SK-N-SH treated with all-trans-retinoic acid at 6 μM for 48 hours (cell line): ENCODE results near the gene OAS1.

Experiments used
- ARNTL ChIP-seq: fragments of 450-650 bp; formaldehyde crosslinking; IDR thresholded peaks from 2 replicates; pipeline ENCODE4 v1.5.0; 2020; ENCODE audit warnings: low read depth, mild to moderate bottlenecking, moderate library complexity, borderline replicate concordance
- CREB5 ChIP-seq: fragments of 250-450 bp; sonication (Bioruptor Pico); IDR thresholded peaks from 2 replicates; pipeline ENCODE4 v1.5.1; 2020; ENCODE audit warnings: low read depth, mild to moderate bottlenecking, moderate library complexity
- CSRNP3 ChIP-seq: fragments of 250-450 bp; sonication (Bioruptor Pico); IDR thresholded peaks from 2 replicates; pipeline ENCODE4 v1.5.1; 2021; ENCODE audit warnings: mild to moderate bottlenecking, moderate library complexity
- ESRRG ChIP-seq: fragments of 250-450 bp; sonication (Bioruptor Pico); IDR thresholded peaks from 2 replicates; pipeline ENCODE4 v1.6.1; 2021; ENCODE audit warnings: mild to moderate bottlenecking
- GLIS3 ChIP-seq: fragments of 250-450 bp; sonication (Bioruptor Pico); IDR thresholded peaks from 2 replicates; pipeline ENCODE4 v1.5.0; 2020; ENCODE audit warnings: mild to moderate bottlenecking, moderate library complexity
- PATZ1 ChIP-seq: fragments of 250-450 bp; sonication (Bioruptor Pico); IDR thresholded peaks from 2 replicates; pipeline ENCODE4 v1.8.0; 2020; ENCODE audit warnings: mild to moderate bottlenecking, moderate library complexity, borderline replicate concordance
- POU6F1 ChIP-seq: fragments of 250-450 bp; sonication (Bioruptor Pico); IDR thresholded peaks from 2 replicates; pipeline ENCODE4 v1.8.0; 2021; ENCODE audit warnings: low read depth, mild to moderate bottlenecking, moderate library complexity, borderline replicate concordance
- PPARA ChIP-seq: fragments of 250-450 bp; sonication (Bioruptor Pico); IDR thresholded peaks from 2 replicates; pipeline ENCODE4 v1.5.0; 2020; ENCODE audit warnings: mild to moderate bottlenecking, borderline replicate concordance
- RARB ChIP-seq: fragments of 250-450 bp; sonication (Bioruptor Pico); IDR thresholded peaks from 2 replicates; pipeline ENCODE4 v1.8.0; 2021; ENCODE audit warnings: mild to moderate bottlenecking, moderate library complexity
- SNAI2 ChIP-seq: fragments of 250-450 bp; sonication (Bioruptor Pico); IDR thresholded peaks from 2 replicates; pipeline ENCODE4 v1.5.0; 2020; ENCODE audit warnings: mild to moderate bottlenecking, moderate library complexity
- ZFP30 ChIP-seq: fragments of 450-650 bp; formaldehyde crosslinking; IDR thresholded peaks from 2 replicates; pipeline ENCODE4 v1.5.0; 2022; ENCODE audit warnings: mild to moderate bottlenecking, moderate library complexity
- ZNF565 ChIP-seq: fragments of 450-650 bp; formaldehyde crosslinking; conservative IDR thresholded peaks from 2 replicates; pipeline ENCODE4 v1.5.0; 2020; ENCODE audit warnings: low read depth, mild to moderate bottlenecking, moderate library complexity
- ZNF70 ChIP-seq: fragments of 450-650 bp; formaldehyde crosslinking; IDR thresholded peaks from 2 replicates; pipeline ENCODE4 v1.5.0; 2020; ENCODE audit warnings: mild to moderate bottlenecking, moderate library complexity
- ZNF8 ChIP-seq: fragments of 450-650 bp; formaldehyde crosslinking; IDR thresholded peaks from 2 replicates; pipeline ENCODE4 v1.5.0; 2020; ENCODE audit warnings: mild to moderate bottlenecking, moderate library complexity

- TF ChIP-seq ZNF565 (CRISPR knock-in tag) (no peak), ZNF8 (CRISPR knock-in tag) (no peak), GLIS3 (CRISPR knock-in tag) (no peak), SNAI2 (CRISPR knock-in tag) (no peak), CSRNP3 (CRISPR knock-in tag) (no peak), RARB (CRISPR knock-in tag) (no peak), ESRRG (CRISPR knock-in tag) (no peak), ARNTL (CRISPR knock-in tag) (no peak), PPARA (CRISPR knock-in tag) (no peak), POU6F1 (CRISPR knock-in tag) (no peak), ZFP30 (CRISPR knock-in tag) (no peak), CREB5 (CRISPR knock-in tag) (no peak), PATZ1 (CRISPR knock-in tag) (no peak), ZNF70 (CRISPR knock-in tag) (no peak)
Observed at GRCh38 chr12:112909693-112910092, 2.9 kb downstream of the OAS1 start.
